ENCODE measurements around the gene CD2.

- TF ChIP-seq CTCF (IDR thresholded peaks at IDR 0.05) (no peak), EZH2phosphoT487 (IDR thresholded peaks at IDR 0.05) (no peak), EZH2 (IDR thresholded peaks at IDR 0.05) (no peak)
These were observed 27.1 kb upstream of the CD2 start for GRCh38 chr1:116726872-116727820.
